GM21619 (cell line): ENCODE data around the gene SHLD3.
"Not testable (repeated sequence)": the region's sequence is repeated elsewhere in the genome, so short reads cannot be mapped to it uniquely, and the experiment has no call there.

Source experiments
- ATAC-seq: cut with Tn5 transposase; IDR thresholded peaks from one replicate; pipeline ENCODE4 v1.9.1; 2021; ENCODE audit not compliant: unreplicated experiment

Gene SHLD3

GRCh38 chr5:65676056-65676455, 51.2 kb downstream of the SHLD3 start:
- ATAC-seq = not testable (repeated sequence)
